ENCODE results near the gene NDUFS2.

GRCh38 chr1:161174911-161175310 is 27.3 kb upstream of the NDUFS2 start:
- no peak for TF ChIP-seq CTCF (IDR thresholded peaks at IDR 0.05)
- TF ChIP-seq EZH2 (IDR thresholded peaks at IDR 0.05; ENCODE audit: borderline replicate concordance, insufficient read depth, low read depth, low read length, poor library complexity, severe bottlenecking): no peak

All from B cell (primary cell).